Measurements from ENCODE around the gene ILRUN.
"Not testable (repeated sequence)": the region's sequence is repeated elsewhere in the genome, so short reads cannot be mapped to it uniquely, and the experiment has no call there.

The ILRUN gene

GRCh38 chr6:34696739-34697543 lies at the start of gene ILRUN:
Gene ILRUN (minus strand): TSS chr6:34696767. CDS start chr6:34696603, 164 bp downstream.
- DNase-seq (ENCODE audit: insufficient read length, low spot score) (peak; percentile 78), FAIRE-seq (peak; percentile 33)

GRCh38 chr6:34745277-34746103 lies 48.9 kb upstream of the ILRUN start:
- DNase-seq (ENCODE audit: insufficient read length, low spot score), result no peak
- TF ChIP-seq POLR2A (IDR thresholded peaks at IDR 0.05; ENCODE audit: low read depth, low read length), result no peak
- no peak for FAIRE-seq

More at GRCh38 chr6:34696739-34697543, at the start of gene ILRUN:
- peak; percentile 59 for TF ChIP-seq POLR2A (IDR thresholded peaks at IDR 0.05; ENCODE audit: low read depth, low read length)

- FAIRE-seq; DNase-seq (ENCODE audit: insufficient read length, low spot score): not testable (repeated sequence)
Observed at GRCh38 chr6:34744294-34744647, 47.7 kb upstream of the ILRUN start.

- no peak for TF ChIP-seq POLR2A (IDR thresholded peaks at IDR 0.05; ENCODE audit: low read depth, low read length)
- no peak for FAIRE-seq
- no peak for DNase-seq (ENCODE audit: insufficient read length, low spot score)
Observed at GRCh38 chr6:34743625-34744293, 47.2 kb upstream of the ILRUN start.

- FAIRE-seq (no peak), DNase-seq (ENCODE audit: insufficient read length, low spot score) (no peak)
- no peak for TF ChIP-seq POLR2A (IDR thresholded peaks at IDR 0.05; ENCODE audit: low read depth, low read length)
Observed at GRCh38 chr6:34742094-34742493, 45.5 kb upstream of the ILRUN start.

GRCh38 chr6:34736823-34737222 lies 40.3 kb upstream of the ILRUN start:
- DNase-seq (ENCODE audit: insufficient read length, low spot score) (no peak), FAIRE-seq (no peak)
- TF ChIP-seq POLR2A (IDR thresholded peaks at IDR 0.05; ENCODE audit: low read depth, low read length), result no peak

- FAIRE-seq (no peak), DNase-seq (ENCODE audit: insufficient read length, low spot score) (no peak)
- no peak for TF ChIP-seq POLR2A (IDR thresholded peaks at IDR 0.05; ENCODE audit: low read depth, low read length)
Observed at GRCh38 chr6:34731393-34732060, 35.0 kb upstream of the ILRUN start.

GRCh38 chr6:34729631-34730470 lies 33.3 kb upstream of the ILRUN start:
- TF ChIP-seq POLR2A (IDR thresholded peaks at IDR 0.05; ENCODE audit: low read depth, low read length), result no peak
- FAIRE-seq (no peak), DNase-seq (ENCODE audit: insufficient read length, low spot score) (no peak)

- DNase-seq (ENCODE audit: insufficient read length, low spot score), result no peak
- FAIRE-seq, result no peak
- no peak for TF ChIP-seq POLR2A (IDR thresholded peaks at IDR 0.05; ENCODE audit: low read depth, low read length)
Observed at GRCh38 chr6:34726055-34726454, 29.5 kb upstream of the ILRUN start.

- FAIRE-seq, result peak; percentile 69
- no peak for DNase-seq (ENCODE audit: insufficient read length, low spot score)
Observed at GRCh38 chr6:34723203-34723602, 26.6 kb upstream of the ILRUN start.

GRCh38 chr6:34722451-34722850 lies 25.9 kb upstream of the ILRUN start:
- no peak for TF ChIP-seq POLR2A (IDR thresholded peaks at IDR 0.05; ENCODE audit: low read depth, low read length)
- FAIRE-seq (no peak), DNase-seq (ENCODE audit: insufficient read length, low spot score) (no peak)

More at GRCh38 chr6:34723203-34723602, 26.6 kb upstream of the ILRUN start:
- TF ChIP-seq POLR2A (IDR thresholded peaks at IDR 0.05; ENCODE audit: low read depth, low read length), result no peak

- not testable (repeated sequence) for DNase-seq (ENCODE audit: insufficient read length, low spot score); FAIRE-seq
Observed at GRCh38 chr6:34720160-34720559, 23.6 kb upstream of the ILRUN start.

- DNase-seq (ENCODE audit: insufficient read length, low spot score); FAIRE-seq: not testable (repeated sequence)
Observed at GRCh38 chr6:34719646-34720045, 23.1 kb upstream of the ILRUN start.

Data from H54 (cell line).